ENCODE results near the gene GLRX. TPM values are rescaled to one million over a fixed set of nuclear protein-coding genes. Genes with fewer than 3 reads are reported as not detected.

The GLRX gene
- total and polyA plus RNA-seq, 2 of the 13 experiments (the other 11 are each of a cell fraction or from before 2014, with no cell fraction given): 63.8 to 499 TPM

- TF ChIP-seq NCOA2 (CRISPR knock-in tag; IDR thresholded peaks at IDR 0.05): peak; percentile 84
- TF ChIP-seq, protein P1, sequence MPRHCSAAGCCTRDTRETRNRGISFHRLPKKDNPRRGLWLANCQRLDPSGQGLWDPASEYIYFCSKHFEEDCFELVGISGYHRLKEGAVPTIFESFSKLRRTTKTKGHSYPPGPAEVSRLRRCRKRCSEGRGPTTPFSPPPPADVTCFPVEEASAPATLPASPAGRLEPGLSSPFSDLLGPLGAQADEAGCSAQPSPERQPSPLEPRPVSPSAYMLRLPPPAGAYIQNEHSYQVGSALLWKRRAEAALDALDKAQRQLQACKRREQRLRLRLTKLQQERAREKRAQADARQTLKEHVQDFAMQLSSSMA (CRISPR knock-in tag; IDR thresholded peaks at IDR 0.05): peak; percentile 40; the same call in 1 of the 2 replicates
- no peak for TF ChIP-seq LBX2 (CRISPR knock-in tag; IDR thresholded peaks at IDR 0.05; ENCODE audit: borderline replicate concordance)
- TF ChIP-seq, protein P2, sequence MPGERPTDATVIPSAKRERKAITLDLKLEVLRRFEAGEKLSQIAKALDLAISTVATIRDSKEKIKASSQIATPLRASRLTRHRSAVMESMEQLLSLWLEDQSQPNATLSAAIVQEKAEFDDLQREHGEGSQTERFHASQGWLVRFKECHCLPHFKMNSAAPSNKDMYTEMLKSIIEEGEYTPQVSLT (CRISPR knock-in tag; IDR thresholded peaks at IDR 0.05; ENCODE audit: borderline replicate concordance, low read depth): no peak
- no peak for TF ChIP-seq BRCA1 (CRISPR knock-in tag; IDR thresholded peaks at IDR 0.05)
- TF ChIP-seq ZNF660 (CRISPR knock-in tag; IDR thresholded peaks at IDR 0.05; ENCODE audit: borderline replicate concordance, low read depth): no peak
- TF ChIP-seq, protein P3, sequence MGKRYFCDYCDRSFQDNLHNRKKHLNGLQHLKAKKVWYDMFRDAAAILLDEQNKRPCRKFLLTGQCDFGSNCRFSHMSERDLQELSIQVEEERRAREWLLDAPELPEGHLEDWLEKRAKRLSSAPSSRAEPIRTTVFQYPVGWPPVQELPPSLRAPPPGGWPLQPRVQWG (CRISPR knock-in tag; IDR thresholded peaks at IDR 0.05; ENCODE audit: borderline replicate concordance, low read depth): no peak
- no peak for TF ChIP-seq ZNF207 (IDR thresholded peaks at IDR 0.05; ENCODE audit: borderline replicate concordance)
- TF ChIP-seq ATF7 (IDR thresholded peaks at IDR 0.05): no peak
- no peak for TF ChIP-seq ATF7 (CRISPR knock-in tag; IDR thresholded peaks at IDR 0.05)
- TF ChIP-seq, protein P4, sequence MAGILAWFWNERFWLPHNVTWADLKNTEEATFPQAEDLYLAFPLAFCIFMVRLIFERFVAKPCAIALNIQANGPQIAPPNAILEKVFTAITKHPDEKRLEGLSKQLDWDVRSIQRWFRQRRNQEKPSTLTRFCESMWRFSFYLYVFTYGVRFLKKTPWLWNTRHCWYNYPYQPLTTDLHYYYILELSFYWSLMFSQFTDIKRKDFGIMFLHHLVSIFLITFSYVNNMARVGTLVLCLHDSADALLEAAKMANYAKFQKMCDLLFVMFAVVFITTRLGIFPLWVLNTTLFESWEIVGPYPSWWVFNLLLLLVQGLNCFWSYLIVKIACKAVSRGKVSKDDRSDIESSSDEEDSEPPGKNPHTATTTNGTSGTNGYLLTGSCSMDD (CRISPR knock-in tag; IDR thresholded peaks at IDR 0.05): no peak
- no peak; the same call in 1 of the 2 replicates for TF ChIP-seq ZNF230 (CRISPR knock-in tag; IDR thresholded peaks at IDR 0.05)
- no peak for TF ChIP-seq NBN (conservative IDR thresholded peaks at IDR 0.05)
- no peak for TF ChIP-seq CHCHD3 (CRISPR knock-in tag; IDR thresholded peaks at IDR 0.05)
- TF ChIP-seq ZFP37 (CRISPR knock-in tag; IDR thresholded peaks at IDR 0.05; ENCODE audit: borderline replicate concordance): peak; percentile 44; the same call in 1 of the 2 replicates
- peak; percentile 79; the same call in 1 of the 2 replicates for TF ChIP-seq FOXJ3 (CRISPR knock-in tag; IDR thresholded peaks at IDR 0.05; ENCODE audit: borderline replicate concordance)
- peak; percentile 23; the same call in 1 of the 2 replicates for TF ChIP-seq FOXA1 (IDR thresholded peaks at IDR 0.05)
- TF ChIP-seq FOXA1 (CRISPR knock-in tag; IDR thresholded peaks at IDR 0.05): peak; percentile 51
- peak; percentile 29; the same call in 1 of the 2 replicates for TF ChIP-seq GABPB1 (CRISPR knock-in tag; IDR thresholded peaks at IDR 0.05)
- no peak for TF ChIP-seq TBP (CRISPR knock-in tag; IDR thresholded peaks at IDR 0.05)
- TF ChIP-seq NR2C2 (CRISPR knock-in tag; IDR thresholded peaks at IDR 0.05; ENCODE audit: borderline replicate concordance): peak; percentile 76; the same call in 1 of the 2 replicates
- TF ChIP-seq ZBTB8A (CRISPR knock-in tag; IDR thresholded peaks at IDR 0.05; ENCODE audit: borderline replicate concordance, low read depth): no peak
- TF ChIP-seq, protein P5, sequence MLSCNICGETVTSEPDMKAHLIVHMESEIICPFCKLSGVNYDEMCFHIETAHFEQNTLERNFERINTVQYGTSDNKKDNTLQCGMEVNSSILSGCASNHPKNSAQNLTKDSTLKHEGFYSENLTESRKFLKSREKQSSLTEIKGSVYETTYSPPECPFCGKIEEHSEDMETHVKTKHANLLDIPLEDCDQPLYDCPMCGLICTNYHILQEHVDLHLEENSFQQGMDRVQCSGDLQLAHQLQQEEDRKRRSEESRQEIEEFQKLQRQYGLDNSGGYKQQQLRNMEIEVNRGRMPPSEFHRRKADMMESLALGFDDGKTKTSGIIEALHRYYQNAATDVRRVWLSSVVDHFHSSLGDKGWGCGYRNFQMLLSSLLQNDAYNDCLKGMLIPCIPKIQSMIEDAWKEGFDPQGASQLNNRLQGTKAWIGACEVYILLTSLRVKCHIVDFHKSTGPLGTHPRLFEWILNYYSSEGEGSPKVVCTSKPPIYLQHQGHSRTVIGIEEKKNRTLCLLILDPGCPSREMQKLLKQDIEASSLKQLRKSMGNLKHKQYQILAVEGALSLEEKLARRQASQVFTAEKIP (CRISPR knock-in tag; IDR thresholded peaks at IDR 0.05; ENCODE audit: borderline replicate concordance): no peak
- no peak for TF ChIP-seq ZC3H13 (CRISPR knock-in tag; IDR thresholded peaks at IDR 0.05)
These were observed 42.5 kb upstream of the GLRX start (continued) for GRCh38 chr5:95864944-95865504.

Measured in HepG2 (cell line).